ENCODE measurements around the gene RNF13.

DNA sequence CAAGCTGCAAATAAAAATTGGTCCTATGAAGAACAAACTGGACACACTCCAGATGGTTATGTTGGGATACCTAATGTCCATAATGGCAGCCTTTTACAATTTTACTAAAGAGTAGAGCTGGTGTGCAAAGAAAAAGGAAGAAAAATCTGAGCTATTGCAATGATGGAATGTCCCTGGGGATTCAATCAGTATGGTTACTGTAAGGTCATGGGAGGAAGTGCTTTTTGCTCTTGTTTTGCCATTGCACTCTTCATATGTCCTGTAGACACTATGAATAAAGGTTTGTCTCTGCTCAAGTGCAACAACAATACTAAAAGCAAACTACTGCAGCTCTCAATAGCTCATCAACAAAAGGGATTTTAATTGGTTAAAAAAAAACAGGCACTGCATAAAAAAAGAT lies 152.3 kb downstream of the RNF13 start:
- TF ChIP-seq, protein P1, sequence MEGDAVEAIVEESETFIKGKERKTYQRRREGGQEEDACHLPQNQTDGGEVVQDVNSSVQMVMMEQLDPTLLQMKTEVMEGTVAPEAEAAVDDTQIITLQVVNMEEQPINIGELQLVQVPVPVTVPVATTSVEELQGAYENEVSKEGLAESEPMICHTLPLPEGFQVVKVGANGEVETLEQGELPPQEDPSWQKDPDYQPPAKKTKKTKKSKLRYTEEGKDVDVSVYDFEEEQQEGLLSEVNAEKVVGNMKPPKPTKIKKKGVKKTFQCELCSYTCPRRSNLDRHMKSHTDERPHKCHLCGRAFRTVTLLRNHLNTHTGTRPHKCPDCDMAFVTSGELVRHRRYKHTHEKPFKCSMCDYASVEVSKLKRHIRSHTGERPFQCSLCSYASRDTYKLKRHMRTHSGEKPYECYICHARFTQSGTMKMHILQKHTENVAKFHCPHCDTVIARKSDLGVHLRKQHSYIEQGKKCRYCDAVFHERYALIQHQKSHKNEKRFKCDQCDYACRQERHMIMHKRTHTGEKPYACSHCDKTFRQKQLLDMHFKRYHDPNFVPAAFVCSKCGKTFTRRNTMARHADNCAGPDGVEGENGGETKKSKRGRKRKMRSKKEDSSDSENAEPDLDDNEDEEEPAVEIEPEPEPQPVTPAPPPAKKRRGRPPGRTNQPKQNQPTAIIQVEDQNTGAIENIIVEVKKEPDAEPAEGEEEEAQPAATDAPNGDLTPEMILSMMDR (IDR thresholded peaks at IDR 0.05), result no peak
- TF ChIP-seq POLR2A (IDR thresholded peaks at IDR 0.05), result no peak
